Right cardiac atrium (tissue), 5 donors: Measurements from ENCODE around the gene C14orf132. TPM values are rescaled to one million over a fixed set of nuclear protein-coding genes. Genes with fewer than 3 reads are reported as not detected.

Experiments
- ATAC-seq, 2 donors: fragments of 200-7000 bp; cut with Tn5 transposase; one replicate each; pipeline versions ENCODE4 v1.8.0 to v1.9.1; 2020; ENCODE audit warnings: moderate library complexity in 2 of 2, mild to moderate bottlenecking in 1 of 2
- DNase-seq, 3 donors: peaks; one replicate each; pipeline ENCODE4 v3.0.0-alpha.2; 2020
- H3K27ac ChIP-seq: one replicate; pipeline ENCODE4 v1.5.1; 2013; ENCODE audit warnings: mild to moderate bottlenecking, low read length, control low read depth, moderate library complexity
- H3K27me3 ChIP-seq: one replicate; pipeline ENCODE4 v1.6.1; 2013; ENCODE audit not compliant: control insufficient read depth, insufficient read depth
- H3K4me1 ChIP-seq: one replicate; pipeline ENCODE4 v1.6.1; 2013; ENCODE audit warnings: low read length; ENCODE audit not compliant: control insufficient read depth, insufficient read depth
- H3K4me3 ChIP-seq: one replicate; pipeline ENCODE4 v1.5.1; 2013; ENCODE audit warnings: low read length, control low read depth
- H3K9me3 ChIP-seq: one replicate; pipeline ENCODE4 v1.6.1; 2013; ENCODE audit warnings: low read length; ENCODE audit not compliant: control insufficient read depth
- WGBS: extraction: QIAGEN DNeasy Blood & Tissue Kit; methylation state at CpG from one replicate; pipeline ENCODE4 v1.1.7; 2013; 5-methylcytosine and 5-hydroxymethylcytosine counted together
- intact Hi-C, 4 donors: fragments of 100-400 bp; cut with DNase I; formaldehyde crosslinking; loops; one replicate each; pipeline versions ENCODE4 v1.11.0 to v1.14.0; 2022 to 2023
- polyA plus RNA-seq: library from polyadenylated mRNA; stranded (reverse); fragments of 200-250 nt; gene quantifications from one replicate; pipeline ENCODE4 v1.2.3, GENCODE V29; 2013
- total RNA-seq, 4 donors: library from RNA; stranded (reverse); fragmentation: NEBNext Ultra II Directional; extraction: Animal tissue kit (Norgen Biotek cat#: 25700); gene quantifications; one replicate each; pipeline ENCODE4 v1.2.1, GENCODE V29; 2021
- donor health status: healthy with polysubstance abuse.
- donor health status: DM: no; HTN: yes; CAD: no.
- donor health status: DM: no; HTN: no; CAD: no.
- donor health status: DM: no; HTN: yes; CAD: no; lungs with severe emphysema.
- donor health status: DM: yes; HTN: yes; CAD: no.

C14orf132 gene
- total and polyA plus RNA-seq, 5 donors: 2.9 to 5.3 (median 4.4) TPM

- ATAC-seq (no peak), DNase-seq (no peak)
- no peak overlapping the region for H3K27ac ChIP-seq
- H3K27me3 ChIP-seq: no peaks in the 10 kb centered on the region
- no peak overlapping the region for H3K4me3 ChIP-seq
- peaks cover 4% of the 10 kb centered on the region for H3K9me3 ChIP-seq
- WGBS: 75% methylated on average over 1 of the region's 1 CpG
- no peaks in the 10 kb centered on the region for H3K4me1 ChIP-seq
- intact Hi-C loops: no loop called here
Measured at GRCh38 chr14:96139169-96139568, 100.0 kb downstream of the C14orf132 start.

GRCh38 chr14:96139879-96140278 lies 100.7 kb downstream of the C14orf132 start:
- H3K27ac ChIP-seq: no peak overlapping the region
- H3K9me3 ChIP-seq: peaks cover 4% of the 10 kb centered on the region
- no peaks in the 10 kb centered on the region for H3K27me3 ChIP-seq
- H3K4me1 ChIP-seq: no peaks in the 10 kb centered on the region
- WGBS: 80% methylated on average over 2 of the region's 2 CpGs
- intact Hi-C loops: no loop called here
- no peak for ATAC-seq
- no peak for DNase-seq
- no peak overlapping the region for H3K4me3 ChIP-seq

DNA sequence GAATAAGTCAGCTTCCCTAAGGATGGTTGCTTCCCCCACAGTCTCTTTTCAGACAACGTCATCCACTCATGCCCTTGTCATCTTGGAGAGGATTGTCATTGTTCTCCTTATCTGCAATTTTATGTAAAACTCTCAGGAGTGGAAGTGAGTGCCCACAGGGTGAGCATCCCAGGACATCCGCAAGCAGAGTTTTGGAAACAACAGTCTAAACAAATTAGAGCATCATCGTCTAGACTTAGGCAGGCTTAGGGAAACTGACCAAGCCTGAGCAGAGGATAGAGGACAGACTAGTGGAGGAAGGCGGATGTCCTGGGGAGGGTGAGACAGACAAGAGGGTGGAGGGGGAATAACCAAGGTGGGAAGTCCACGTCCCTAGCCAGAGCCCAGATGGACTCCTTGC lies 101.8 kb downstream of the C14orf132 start:
- WGBS: 66% methylated on average over 5 of the region's 5 CpGs
- Histone ChIP-seq H3K27me3 (no peaks in the 10 kb centered on the region), H3K4me1 (no peaks in the 10 kb centered on the region), H3K27ac (no peak overlapping the region), H3K9me3 (peaks cover 4% of the 10 kb centered on the region), H3K4me3 (no peak overlapping the region)
- ATAC-seq (no peak), DNase-seq (no peak)
- intact Hi-C loops: no loop called here

Other genes starting within 250 kb of the C14orf132 start
- gene TUNAR, start 162.5 kb upstream of the C14orf132 start, total RNA-seq: not detected
- not detected for gene TUNAR, start 162.5 kb upstream of the C14orf132 start, polyA plus RNA-seq
- 1 to 10 TPM in 1 of 4 donors, under 1 TPM in 3; 0.23 to 1.2 (median 0.55) TPM for gene BDKRB2, start 165.5 kb downstream of the C14orf132 start, total RNA-seq
- 0.57 TPM for gene BDKRB2, start 165.5 kb downstream of the C14orf132 start, polyA plus RNA-seq
- gene BDKRB1, start 216.8 kb downstream of the C14orf132 start, total RNA-seq: not detected
- gene BDKRB1, start 216.8 kb downstream of the C14orf132 start, polyA plus RNA-seq: 0.18 TPM